NCI-H128 (cell line): ENCODE data around the gene ARHGEF37.

ENCODE experiments used
- DNase-seq: peaks from one replicate; lab custom pipeline; 2025; ENCODE audit not compliant: unreplicated experiment; lab: John Stamatoyannopoulos, UW

Gene ARHGEF37

GRCh38 chr5:149671544-149671943, 90.2 kb downstream of the ARHGEF37 start:
- DNase-seq, result no peak

- no peak for DNase-seq
Observed at GRCh38 chr5:149672701-149673476, 91.6 kb downstream of the ARHGEF37 start.

DNA sequence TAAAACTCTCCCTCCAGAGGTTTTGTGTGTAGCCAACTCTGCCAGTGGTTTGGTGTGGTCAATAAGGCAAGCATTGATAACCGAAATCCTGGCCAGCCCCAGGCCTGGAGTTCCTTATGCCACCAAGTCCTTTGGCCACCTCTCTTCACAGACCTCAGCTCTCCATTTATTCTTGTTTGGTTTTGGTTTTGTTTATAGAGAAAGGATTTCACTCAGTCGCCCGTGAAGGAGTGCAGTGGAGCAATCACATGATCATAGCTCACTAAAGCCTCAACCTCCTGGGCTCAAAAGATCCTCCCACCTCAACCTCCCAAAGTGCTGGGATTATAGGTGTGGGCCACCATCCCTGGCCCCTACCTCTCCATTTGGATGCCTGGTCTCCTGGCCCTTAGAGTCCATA, 93.4 kb downstream of the ARHGEF37 start:
- no peak for DNase-seq

- DNase-seq, result no peak
Observed at GRCh38 chr5:149675610-149676201, 94.4 kb downstream of the ARHGEF37 start.

DNA sequence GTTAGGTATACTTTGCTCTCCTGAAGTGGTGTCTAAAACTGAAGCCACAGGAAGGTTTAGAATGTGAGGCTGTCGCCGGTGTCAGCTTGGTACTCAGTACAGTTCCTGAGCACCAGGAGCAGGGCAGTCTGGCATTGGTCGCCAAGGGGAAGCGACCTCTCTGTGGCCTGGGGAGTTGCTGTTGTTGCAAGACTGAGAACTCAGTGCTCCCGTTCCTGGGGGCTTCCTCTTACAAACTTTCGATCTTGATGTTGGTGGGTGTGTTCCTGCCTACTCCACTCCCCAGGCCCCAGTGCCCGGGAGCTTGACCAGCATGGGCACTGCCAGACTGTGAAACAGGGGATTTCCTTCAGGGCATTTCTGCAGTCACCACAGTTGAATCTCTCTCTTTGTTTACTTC, 96.4 kb downstream of the ARHGEF37 start:
- DNase-seq, result no peak

DNA sequence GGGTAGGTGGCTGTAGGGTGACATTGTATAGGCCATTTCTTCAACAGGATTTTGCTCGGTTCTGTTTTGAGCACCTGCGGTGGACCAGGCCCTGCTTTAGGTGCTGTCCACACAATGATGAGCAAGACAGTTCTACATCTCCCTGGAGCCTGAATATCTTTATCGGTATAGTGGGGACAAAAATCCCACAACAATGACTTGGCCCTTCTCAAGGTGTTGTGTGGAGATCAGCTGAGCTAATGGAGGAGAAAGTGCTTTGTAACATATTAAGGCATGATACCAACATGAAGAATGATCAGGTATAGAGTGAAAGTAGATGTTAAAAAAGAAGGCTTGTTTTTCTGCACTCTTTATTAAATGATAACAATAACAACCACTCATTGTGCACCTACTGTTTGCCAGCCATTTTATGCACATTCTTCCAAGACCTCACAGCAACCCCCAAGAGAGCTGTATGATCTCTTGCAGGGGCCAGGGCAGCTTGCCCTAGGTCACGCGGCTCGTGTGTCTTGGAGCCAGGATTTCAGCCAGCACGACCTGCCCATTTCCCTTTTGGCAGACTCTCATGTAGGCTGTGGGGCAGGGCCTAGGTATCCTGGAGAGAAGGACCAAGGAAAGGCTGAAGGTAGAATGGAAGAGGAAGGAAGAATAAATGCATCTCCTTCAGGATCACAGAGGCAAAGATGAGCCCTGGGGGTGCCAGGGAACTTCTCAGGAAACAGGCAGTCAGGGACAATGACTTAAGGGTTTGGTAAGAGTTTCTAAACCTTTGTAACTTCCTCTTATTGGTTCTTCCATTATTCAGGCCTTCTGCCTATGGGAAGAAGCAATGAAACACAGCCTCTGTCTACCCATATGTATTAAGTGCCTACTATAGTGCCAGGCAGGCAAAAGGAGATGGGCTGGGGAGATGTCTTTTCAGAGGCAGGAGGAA, 98.8 kb downstream of the ARHGEF37 start:
- no peak for DNase-seq

GRCh38 chr5:149680810-149681221, 99.5 kb downstream of the ARHGEF37 start:
- DNase-seq, result no peak

GRCh38 chr5:149681252-149681651, 100.0 kb downstream of the ARHGEF37 start:
- no peak for DNase-seq

DNA sequence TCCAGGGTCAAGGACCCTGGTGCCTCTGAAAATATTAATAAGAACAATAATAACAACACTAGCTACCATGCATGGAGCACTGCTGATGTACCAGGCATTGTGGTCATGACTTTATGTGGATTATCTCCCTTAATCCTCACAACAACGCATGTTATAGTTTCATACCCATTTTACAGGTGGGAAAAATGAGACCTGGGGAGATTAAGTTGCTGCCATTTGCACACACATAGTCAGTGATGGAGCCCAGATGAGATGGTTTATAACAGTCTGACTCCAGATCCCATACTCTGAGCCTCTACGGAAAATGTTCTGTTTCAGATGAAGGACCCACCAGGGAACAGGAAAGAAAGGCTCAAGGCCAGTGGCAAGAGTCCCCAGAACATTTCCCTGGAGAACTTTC, 100.6 kb downstream of the ARHGEF37 start:
- no peak for DNase-seq

- no peak for DNase-seq
Observed at GRCh38 chr5:149682532-149683075, 101.3 kb downstream of the ARHGEF37 start.

GRCh38 chr5:149683964-149684363, 102.7 kb downstream of the ARHGEF37 start:
- DNase-seq, result no peak

DNA sequence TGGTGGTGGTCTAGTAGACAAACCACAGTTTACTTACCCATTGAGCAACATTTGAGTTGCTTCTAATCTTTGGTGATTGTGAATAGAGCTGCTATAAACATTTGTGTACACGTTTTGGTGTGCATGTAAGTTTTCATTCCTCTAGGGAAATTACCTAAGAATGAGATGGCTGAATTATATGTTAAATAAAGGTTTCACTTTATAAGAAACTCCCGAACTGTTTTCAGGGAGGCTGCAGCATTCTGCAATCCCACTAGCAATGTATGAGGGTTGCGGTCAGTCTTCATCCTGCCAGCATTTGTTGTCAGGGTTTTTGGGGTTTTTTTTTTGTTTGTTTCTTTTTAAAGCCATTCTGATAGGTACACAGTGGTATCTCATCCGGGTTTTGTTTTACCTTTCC, 103.1 kb downstream of the ARHGEF37 start:
- no peak for DNase-seq
